A172 (cell line): ENCODE measurements around the gene RNASEH2B. TPM values are rescaled to one million over a fixed set of nuclear protein-coding genes. Genes with fewer than 3 reads are reported as not detected.
A peak's percentile ranks its signal among the peaks of the same experiment; 100 is the strongest.

Source experiments
- DNase-seq: peaks from one replicate; pipeline ENCODE4 v3.0.0-alpha.2; 2015; ENCODE audit warnings: low spot score
- total RNA-seq: library from RNA; depleted of rRNA; stranded (reverse); fragments of >200 nt; shearing (Covaris generic); gene quantifications from 2 replicates; pipeline ENCODE4 v1.2.3, GENCODE V29; 2014; rRNA removed

RNASEH2B gene, protein sequence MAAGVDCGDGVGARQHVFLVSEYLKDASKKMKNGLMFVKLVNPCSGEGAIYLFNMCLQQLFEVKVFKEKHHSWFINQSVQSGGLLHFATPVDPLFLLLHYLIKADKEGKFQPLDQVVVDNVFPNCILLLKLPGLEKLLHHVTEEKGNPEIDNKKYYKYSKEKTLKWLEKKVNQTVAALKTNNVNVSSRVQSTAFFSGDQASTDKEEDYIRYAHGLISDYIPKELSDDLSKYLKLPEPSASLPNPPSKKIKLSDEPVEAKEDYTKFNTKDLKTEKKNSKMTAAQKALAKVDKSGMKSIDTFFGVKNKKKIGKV
- 24.3 and 44.2 TPM in 2 replicates for total RNA-seq

DNA sequence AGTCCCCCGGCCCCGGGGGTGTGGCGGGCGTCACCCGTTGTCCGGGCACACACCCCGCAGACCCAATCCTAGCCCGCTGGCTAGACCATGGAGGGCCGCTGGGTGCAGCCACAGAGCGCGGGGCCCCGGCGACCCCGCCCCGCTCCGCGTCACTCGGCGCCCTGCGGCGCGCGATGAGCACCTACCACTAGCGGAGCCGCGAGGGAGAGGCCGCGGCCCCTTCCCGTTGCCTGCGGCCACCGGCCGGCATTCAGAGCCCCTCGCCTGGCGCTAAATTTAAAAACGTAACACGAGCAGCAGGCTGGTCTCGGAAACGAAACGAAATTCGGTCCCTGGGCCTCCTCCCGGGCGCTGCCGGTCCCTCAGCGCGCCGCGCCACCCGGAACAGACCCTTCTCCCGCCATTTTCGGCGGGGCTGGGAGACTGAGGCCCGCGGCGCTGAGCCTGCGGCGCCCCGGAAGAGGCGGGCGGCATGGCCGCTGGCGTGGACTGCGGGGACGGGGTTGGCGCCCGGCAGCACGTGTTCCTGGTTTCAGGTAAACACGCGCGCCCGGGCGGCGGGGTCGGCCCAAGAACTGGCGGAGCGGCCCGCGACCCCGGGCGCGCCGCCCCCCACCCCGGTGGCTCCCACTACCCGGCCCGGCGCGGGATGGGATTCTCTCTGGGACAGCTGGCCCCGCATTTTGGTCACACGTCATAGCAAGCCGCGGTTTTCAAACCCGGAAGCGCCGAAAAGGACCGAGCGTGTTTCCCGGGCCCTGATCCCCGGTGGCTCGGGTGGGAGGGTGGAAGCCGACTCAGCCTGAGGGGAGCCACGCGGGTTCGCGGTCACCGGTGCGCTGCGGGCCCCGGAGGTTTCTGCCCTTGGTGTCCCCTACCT, at the start of gene RNASEH2B:
TSS of gene RNASEH2B (plus strand) at position 187 of the 880 bp plus-strand sequence. CDS start at position 473, 286 bp downstream.
- DNase-seq = peak; percentile 10

DNA sequence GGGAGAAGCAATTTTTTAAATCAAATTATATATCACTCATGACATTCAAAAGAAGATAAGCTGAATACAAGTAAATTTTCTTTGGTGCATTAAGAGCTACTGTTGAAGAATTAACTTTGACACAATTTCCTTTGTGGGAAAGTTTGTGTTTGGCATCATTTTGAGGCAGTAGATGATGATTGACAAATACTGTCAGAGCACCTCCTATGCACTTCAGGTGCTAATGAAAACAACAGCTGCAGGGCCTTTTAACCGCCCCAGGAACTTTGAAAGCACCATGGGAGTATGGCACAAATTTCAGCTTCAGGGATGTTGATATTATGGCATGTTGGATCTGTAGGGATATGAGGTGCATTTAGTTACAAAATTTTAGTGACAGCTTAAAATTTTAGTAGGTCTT, 45.1 kb upstream of the RNASEH2B start:
- DNase-seq = no peak

DNA sequence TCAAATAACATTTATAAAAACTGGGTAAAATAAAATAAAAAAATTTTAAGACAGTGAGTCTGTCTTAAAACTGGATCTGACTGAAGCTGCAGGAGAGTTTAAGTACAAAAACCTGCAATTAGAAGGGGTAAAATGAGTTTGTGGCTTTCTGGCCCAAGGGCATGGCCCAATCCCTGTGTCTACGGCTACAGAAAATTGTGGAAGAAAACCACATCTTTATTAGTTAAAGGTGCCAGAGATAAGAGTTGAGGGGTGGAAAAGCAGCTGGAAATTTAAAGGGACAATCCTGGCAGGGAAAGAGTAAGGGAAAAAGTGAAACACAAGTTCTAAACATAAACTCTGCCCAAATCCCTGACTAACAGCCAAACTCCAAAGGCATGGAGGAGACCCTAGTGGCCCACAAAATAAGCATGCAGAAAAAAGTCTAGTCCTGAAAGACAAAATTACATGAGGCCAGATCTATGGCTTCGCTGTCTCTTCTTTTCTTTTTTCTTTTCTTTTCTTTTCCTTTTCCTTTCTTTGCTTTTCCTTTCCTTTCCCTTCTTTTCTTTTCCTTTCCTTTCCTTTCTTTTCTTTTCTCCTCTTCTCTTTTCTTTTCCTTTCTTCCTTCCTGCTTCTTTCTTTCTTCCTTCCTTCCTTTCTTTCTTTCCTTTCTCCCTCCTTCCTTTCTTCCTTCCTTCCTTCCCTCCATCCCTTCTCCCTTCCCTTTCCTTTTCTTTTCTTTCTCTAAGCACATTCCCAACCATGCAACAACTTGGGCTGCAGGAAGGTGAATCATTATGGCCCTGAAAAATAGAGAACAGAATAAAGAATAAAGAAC, 42.6 kb upstream of the RNASEH2B start:
- DNase-seq = no peak

DNA sequence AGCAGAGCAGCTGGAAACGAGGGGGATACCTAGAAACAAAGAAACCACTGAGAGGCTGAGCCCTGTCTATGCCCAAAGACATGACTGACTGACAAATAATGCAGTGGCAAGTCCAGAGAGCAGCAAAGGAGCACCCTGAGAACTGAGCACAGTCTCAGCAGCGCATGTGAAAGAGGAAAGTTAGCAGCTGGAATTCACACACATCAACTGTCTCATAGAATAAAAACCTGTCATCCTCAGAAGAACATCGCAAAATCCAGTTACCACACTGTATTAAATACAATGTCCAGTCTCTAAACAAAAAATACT, 42.0 kb upstream of the RNASEH2B start:
- no peak for DNase-seq

DNA sequence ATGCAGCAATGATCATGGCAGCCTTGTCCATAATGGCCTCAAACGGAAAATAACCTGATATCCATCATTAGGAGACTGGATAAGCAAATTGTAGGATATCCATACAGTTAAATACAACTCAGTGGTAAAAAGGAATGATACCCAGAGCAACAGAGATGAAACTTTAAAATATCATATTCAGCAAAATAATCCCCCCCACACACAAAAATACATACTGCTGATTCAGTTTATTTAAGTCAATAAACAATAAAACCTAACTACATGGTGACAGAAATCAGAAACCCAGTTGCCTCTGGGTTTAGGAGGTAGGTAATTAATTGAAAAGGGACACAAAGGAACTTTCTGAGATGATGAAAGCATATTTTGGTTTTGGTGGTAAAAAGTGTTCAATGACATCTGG, 38.2 kb upstream of the RNASEH2B start:
- DNase-seq = no peak

DNA sequence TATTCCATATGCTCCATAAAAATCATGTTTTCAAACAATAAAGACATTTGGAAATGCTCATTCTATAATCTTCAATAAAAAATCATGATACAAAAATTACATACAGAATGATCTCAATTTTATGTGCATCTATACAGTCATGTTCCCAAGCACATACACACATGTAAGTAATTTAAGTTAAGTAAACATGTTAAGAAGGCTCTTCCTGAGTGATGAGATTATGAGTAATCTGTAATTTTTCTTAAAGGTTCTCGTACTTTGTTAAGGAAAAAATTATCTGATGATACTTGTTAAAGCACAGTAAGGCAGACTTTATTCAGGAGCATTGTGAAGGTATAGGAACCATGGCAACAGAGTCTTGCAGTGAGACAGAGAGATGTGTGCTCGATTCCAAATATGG, 36.1 kb upstream of the RNASEH2B start:
- DNase-seq = no peak

DNA sequence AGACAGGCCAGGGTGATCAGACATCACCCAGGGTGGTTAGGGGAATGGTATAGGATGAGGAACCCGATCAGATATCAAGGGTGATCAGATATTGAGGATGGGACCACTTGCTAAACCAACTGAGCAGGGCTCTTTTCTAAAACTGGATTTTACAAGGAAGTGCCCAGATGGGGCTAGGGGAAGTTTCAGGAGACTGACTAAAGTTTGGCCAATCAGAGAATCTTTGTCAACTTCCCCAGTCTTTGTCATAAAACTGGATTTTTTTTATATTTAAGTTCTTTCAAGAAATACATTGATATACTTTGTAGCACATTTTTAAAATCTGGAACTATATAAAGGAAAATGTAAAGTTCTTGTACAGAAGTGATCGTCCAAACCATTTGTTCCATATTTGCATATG, 35.6 kb upstream of the RNASEH2B start:
- no peak for DNase-seq

DNA sequence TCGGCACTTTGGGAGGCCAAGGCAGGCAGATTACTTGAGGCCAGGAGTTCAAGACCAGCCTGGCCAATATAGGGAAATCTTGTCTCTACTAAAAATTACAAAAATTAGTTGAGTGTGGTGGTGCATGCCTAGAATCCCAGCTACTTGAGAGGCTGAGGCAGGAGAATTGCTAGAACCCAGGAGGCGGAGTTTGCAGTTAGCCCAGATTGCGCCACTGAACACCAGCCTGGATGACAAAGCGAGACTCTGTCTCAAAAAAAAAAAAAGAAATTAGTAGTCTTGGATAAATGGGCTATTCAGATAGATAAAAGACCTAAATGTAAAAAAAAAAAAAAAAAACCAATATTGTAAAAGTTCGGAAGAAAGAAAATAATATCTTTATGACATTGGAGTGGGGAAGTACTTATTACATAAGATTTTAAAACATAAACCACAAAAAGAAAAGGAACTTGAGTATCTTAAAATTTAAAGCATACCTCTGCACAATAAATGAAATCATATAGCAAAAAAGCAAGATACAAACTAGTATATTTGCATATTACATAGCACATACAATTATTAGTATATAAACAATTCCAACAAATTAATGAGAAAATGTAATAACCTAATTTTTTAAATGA, 26.7 kb upstream of the RNASEH2B start:
- no peak for DNase-seq

DNA sequence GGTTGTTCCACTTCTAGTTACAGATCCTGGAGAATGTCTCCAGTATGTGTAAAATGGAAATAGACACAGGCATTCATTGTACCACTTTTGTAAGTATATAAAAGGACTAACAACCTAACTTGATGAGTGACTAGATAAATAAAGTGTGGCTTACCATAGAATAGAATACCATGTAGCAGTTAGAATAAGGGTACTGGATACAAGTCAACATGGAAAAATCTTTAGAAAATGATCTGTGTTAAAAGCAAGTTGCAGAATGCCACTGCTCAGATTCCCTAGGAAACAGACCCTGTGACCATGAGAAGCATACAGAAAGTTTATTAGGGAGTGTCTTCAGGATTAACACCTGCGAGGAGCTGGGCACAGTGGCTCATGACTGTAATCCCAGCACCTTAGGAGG, 25.9 kb upstream of the RNASEH2B start:
- no peak for DNase-seq

DNA sequence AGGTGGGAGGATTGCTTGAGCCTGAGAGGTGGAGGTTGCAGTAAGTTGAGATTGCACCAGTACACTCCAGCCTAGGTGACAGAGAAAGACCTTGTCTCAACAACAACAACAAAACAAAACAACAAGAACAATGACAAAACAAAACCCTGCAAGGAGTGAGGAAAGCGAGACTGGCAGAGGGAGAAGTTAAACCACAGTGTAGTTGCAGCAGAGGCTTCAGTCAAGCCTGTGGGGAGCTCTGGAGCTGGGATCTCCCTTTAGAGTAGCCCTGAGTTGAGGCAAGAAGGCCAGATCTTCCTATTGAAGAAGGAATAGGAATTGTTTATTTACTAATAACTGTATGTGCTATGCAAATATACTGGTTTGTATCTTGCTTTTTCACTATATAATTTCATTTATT, 25.3 kb upstream of the RNASEH2B start:
- no peak for DNase-seq

DNA sequence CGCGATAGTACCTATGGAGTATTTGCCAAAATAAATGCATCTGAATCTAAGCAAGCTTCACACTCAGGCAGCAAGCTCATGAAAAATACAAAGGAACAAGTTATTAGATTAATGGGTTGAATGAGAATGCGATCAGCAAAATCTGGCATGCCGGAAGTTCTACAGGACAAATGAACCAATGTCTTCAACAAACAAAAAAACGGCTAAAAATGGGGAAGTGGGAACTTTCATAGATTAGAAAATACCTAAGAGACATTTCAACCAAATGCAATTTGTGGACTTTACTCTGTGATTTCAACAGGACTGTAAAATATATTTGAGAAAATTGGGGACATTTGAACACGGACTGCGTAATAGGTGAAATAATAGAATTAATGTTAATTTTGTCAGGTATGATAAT, 22.4 kb upstream of the RNASEH2B start:
- DNase-seq = no peak

DNA sequence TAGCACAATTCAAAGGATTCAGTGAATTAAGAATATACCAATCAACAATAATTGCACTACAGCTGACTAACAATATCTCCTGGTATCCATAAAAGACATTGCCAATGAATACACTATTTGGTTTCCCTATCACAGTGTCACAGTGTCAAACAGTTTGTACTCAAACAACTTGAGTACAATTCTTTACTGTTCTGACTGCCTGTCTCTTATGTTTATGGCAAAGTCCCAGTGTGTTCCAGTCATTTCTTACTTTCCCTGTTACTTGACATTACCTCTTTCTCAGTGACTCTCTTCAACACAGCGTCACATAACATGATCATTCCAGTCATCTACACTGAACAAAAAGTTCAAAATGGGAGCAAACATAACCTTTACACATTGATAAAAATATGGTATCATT, 21.2 kb upstream of the RNASEH2B start:
- no peak for DNase-seq

DNA sequence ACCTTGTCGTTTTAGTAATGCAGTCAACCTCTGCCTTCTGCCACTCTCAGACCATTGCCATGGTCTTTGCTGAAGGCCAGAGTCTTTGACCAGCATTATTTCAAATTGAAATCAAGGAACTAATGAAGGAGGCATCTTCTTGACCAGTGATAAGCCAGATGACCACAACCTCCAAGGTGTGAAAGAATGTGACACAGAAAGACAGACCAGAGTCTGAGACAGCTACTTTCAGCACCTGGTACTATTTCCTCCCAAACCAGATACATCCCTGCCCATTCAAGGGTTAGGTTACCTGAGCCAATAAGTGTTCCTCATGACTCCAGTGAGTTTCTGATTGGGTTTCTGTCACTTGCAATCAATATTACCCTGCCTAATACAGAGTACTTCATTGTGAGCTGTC, 20.3 kb upstream of the RNASEH2B start:
- no peak for DNase-seq

DNA sequence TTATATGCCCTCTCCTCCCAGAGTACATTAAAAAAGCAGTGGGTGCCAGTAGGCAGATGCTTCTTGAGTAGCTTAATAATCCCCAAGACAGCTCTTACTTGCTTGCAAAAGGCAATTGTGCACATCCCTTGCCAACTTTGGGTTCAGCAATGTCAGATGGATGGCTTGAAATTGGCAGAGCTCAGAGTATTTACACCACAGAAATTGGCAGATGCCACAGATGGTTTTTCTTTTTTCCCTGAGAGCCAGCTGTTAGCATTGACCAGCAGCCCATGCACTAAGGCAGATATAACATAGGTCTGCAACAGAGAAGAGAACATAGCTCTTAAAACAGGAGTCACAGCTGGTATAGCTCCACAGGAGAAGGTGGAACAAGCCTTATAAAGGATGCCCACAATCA, 18.4 kb upstream of the RNASEH2B start:
- no peak for DNase-seq

DNA sequence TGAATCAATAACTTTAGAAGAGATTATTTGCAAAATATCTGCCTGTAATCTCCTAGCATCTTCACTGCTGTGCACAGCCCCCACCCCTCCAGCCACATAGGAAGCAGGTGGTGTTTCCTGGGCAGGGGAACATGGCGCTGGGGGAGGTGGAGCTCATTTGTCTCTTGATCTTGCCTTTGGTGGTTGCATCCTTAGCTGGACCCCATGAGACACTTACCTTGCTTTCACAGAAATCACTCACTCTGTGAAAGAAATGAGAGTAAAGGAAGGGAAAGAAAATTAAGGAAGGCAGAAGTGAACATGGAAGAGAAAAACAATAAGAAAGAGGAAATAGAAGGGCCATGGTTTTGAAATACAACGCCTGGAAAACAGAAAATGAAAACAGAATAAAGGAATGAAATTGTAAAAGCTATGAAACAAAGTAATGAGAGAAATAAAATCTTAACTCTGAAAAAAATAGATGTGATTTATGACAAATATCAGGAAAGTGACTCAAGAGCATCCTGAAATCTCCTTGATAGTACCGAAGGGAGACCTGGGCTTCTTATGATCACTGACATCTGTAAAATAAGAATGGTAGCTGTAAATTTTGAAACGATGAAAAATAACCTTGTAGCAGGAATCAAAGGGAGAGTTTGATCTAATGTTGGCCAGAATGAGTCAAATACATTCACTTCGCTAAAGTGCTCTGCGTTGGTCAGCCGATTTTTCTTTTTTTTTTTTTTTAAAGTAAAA, 17.2 kb upstream of the RNASEH2B start:
- DNase-seq = no peak

DNA sequence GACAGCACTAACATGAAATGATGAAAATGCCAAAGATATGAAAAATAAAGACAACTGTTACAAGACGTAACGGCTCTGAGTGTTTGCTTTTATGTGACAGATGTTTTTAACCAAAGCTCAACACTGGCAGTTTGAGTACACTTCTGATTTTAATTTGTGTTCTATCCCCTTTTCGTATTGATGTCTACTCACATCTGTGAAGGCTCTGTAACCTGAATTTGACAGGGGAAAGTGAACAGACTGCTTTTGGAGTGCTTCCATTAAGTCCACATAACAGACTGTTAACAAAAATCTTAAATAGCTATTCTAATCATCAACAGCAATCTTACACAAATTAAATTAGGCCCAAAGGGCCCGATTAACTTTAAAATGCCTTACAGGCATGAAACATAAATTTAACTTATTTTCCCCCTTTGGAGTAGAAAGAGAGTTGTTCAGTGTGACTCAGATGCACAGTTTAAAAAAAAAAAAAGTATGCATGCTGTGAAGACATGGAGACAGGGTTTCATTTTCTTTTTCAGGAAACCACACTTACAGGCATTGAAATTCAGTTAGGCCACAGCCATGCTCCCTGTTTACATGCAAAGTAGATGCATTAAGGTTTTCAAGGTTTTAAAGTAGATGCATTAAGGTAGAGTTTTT, 16.3 kb upstream of the RNASEH2B start:
- DNase-seq = no peak

DNA sequence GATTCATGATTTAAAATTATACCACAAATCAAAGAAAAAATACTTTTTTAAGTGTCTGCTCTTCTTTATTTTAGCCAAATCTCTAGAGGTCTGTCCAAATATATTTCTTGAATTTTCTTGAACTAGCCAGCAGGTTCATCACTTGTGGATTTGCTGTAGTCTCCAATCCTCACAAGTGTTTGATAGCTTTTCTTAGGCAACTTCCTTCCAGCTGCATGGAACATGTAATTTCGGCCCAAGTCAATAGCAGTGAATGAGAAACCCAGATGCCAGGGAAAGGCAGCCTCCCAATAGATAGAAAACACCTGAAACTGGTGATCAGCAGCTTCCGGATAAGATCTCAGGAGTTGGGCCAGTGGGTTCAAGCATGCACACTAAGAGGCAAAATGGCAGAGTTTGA, 15.6 kb upstream of the RNASEH2B start:
- no peak for DNase-seq

DNA sequence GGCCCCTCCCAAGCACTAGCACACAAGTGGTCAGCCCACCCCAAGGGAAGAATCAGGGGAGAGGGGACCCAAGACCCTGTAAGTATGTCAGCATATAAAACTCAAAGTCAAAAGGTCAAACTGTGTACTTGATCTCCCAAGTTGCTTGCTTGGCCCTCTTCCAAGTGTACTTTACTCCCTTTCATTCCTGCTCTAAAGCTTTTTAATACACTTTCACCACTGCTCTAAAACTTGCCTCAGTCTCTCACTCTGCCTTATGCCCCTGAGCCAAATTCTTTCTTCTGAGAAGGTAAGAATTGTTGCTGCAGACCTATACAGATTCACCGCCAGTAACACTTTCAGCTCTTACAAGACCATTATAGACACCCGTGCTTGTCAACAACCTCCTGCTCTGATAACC, 15.1 kb upstream of the RNASEH2B start:
- no peak for DNase-seq

DNA sequence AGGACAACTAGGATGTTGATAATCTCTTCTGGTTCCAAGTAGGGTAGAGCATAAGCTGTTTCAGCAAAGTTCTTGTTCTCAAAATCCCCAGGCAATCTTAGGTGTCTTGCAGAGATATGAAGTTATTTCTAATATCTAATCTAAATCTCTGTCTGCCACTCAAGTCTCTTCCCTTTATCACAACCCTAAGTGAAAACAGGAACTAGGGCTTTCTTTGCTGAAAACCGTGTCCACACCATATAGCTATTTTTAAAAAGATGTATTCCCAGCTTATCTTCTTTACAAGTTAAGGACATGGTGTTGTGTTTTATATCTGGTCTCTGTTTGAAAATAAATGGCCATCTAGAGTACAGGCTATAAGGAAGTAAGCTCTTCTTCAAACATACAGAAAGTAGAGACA, 11.3 kb upstream of the RNASEH2B start:
- no peak for DNase-seq

DNA sequence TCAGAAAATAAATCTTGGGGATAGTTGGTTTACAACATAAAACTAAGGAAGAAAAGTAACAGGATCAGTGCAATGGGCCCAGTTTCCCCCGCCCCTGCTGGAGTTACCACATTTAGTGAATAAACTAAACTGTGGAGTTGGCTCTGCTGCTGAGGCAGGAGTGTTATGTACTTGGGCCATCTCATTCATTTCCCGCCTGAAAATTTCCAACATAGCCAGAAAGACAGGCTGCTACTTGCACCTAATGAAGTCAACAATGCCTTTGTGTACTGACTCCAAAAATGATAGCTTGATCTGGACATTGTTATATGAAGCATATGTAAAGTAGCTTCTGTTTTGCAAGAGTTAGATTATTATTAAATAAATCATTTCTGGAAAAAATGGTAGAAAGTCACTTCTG, 7.9 kb upstream of the RNASEH2B start:
- DNase-seq = no peak

DNA sequence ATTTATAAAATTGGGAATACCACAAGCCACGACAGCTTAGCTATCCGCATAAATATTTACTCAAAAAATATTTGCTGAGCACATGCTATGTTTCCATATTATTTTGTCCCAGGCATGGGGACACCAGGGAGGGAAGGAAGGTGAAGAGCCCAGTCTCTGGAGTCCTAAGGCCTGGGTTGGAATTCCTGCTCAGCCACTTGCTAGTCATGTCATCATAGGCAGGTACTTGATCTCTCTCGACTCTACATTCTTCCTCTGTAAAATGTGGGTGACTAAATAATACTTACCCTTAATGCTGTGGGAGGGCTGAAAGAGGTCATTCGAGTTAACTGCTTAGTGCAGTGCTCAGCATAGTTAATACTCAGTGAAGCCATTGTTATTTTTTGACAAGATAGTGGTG, 4.3 kb upstream of the RNASEH2B start:
- no peak for DNase-seq
